Neural progenitor cell (in vitro differentiated cells): ENCODE data around the gene SNX32.

Experiments used
- CTCF ChIP-seq: fragments of 200-600 bp; sonication (generic); IDR thresholded peaks from 2 replicates; pipeline ENCODE4 v1.5.1; 2017; ENCODE audit warnings: antibody characterized with exemption, mild to moderate bottlenecking
- EZH2 ChIP-seq: fragments of 200-600 bp; sonication (generic); IDR thresholded peaks from 2 replicates; pipeline ENCODE4 v1.6.1; 2017; ENCODE audit warnings: antibody characterized with exemption, mild to moderate bottlenecking, moderate library complexity

GRCh38 chr11:65851811-65852507 lies 18.2 kb downstream of the SNX32 start:
- TF ChIP-seq CTCF (no peak), EZH2 (no peak)
